HG03097 (cell line): ENCODE data around the gene FOS.

ENCODE experiments used
- ATAC-seq: cut with Tn5 transposase; IDR thresholded peaks from one replicate; pipeline ENCODE4 v1.9.1; 2021; ENCODE audit not compliant: unreplicated experiment, low FRiP score

FOS gene

DNA sequence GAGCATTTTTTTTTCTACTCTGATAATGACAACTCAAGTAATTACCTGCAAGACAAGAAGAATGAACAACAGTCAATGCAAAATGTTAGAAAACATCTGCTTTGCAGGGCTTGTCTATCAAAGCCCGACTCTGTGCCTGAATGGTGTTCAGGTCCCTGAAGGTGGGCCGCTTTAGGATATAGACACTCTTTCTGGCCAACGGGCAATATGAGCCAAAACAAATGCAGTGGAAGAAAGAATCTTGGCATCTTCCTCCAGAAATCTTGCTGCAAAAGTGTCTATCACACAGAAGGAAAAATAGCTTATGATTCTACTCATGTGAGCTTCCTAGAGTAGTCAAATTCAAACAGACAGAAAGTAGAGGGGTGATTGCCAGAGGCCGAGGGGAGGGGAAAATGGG is 32.7 kb downstream of the FOS start:
- ATAC-seq, result no peak

GRCh38 chr14:75312341-75312740 is 33.7 kb downstream of the FOS start:
- ATAC-seq, result no peak

- ATAC-seq, result no peak
Measured at GRCh38 chr14:75313294-75313693, 34.7 kb downstream of the FOS start.

- no peak for ATAC-seq
Measured at GRCh38 chr14:75315144-75315543, 36.5 kb downstream of the FOS start.

GRCh38 chr14:75317148-75317547 is 38.5 kb downstream of the FOS start:
- ATAC-seq, result no peak

DNA sequence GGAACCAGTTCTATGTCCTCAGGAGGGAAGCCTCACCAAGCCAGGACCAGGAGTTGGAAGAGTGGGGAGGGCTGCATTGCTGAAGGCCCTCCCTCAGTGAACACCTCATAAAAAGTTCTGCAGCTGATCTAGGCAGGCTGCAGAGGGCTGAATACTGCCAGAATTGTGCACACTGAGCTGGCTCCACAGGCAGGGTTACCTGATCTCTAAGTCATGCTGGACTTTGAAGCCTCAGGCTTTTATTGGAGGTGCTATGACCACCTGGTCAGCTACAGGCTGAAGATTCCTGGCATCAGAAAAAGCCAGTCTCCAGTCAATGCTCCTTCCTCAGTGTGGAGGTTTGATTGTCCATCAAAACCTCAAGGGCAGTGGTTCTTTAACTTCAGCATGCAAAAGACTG is 39.7 kb downstream of the FOS start:
- no peak for ATAC-seq

- no peak for ATAC-seq
Measured at GRCh38 chr14:75319021-75319420, 40.4 kb downstream of the FOS start.

GRCh38 chr14:75320196-75320595 is 41.6 kb downstream of the FOS start:
- no peak for ATAC-seq

DNA sequence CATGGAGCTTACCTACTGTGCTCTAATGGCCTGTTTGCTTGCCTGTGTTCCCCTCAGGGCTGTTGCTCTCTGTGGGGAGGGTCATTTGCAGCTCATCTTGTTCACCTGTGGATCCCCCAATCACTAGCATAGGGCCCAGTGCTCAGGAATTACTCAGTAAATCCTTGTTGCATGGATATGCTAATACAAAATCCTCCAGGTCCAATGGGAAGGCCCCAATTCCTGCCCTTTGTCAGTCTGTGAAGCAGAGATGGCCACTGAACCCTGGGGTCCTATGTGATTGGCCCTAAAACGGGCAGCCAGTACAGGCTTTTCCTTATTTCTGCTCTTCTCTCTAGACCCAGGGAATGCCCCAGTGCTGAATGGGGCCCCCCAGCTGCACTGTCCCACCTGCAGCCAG is 44.1 kb downstream of the FOS start:
- ATAC-seq, result no peak

GRCh38 chr14:75323571-75323970 is 44.9 kb downstream of the FOS start:
- no peak for ATAC-seq

- ATAC-seq, result no peak
Measured at GRCh38 chr14:75328558-75329155, 50.0 kb downstream of the FOS start.

DNA sequence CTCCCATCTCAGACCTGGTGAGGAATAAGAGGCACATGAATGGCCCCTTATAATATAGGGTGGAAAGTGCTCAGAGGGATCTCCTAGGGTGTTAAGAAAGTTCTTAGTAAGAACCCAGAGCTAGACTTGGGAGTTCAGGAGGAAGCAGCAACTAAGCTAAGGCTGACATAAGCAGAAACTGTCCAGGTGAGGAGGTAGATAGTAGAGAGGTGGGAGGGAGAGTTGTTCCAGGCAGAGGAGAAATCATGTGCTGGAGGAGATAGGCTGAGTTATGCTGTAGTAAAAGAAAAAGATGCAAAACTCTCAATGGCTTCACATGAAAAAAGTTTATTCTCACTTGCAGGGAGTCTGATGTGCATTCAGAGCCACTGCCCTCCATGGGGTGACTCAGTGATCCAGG is 50.7 kb downstream of the FOS start:
- ATAC-seq, result no peak

DNA sequence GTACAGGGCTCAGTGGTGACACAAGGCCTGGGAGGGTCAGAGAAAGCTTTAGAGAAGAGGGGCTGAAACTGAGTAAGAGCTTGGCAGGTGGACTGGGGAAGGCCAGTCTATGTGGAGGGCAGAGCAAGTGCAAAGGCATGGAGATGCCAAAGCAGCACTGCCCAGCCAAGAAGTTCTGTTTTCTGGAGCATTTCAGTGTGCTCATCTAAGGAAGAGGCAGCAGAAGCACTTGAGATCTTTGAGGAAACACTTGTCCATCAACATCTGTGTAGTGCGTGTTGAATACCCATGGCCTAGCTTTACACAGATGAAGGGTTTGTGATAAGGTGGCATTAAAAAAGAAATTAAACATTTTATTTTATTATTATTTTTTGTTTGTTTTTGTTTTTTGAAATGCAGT is 52.8 kb downstream of the FOS start:
- no peak for ATAC-seq
